Effector memory CD8-positive, alpha-beta T cell (primary cell): ENCODE data around the gene PSD2.

Source experiments
- ATAC-seq: fragments of 150-1000 bp; cut with Tn5 transposase; replicated peaks from 2 replicates; pipeline ENCODE4 v1.10.0; 2021; ENCODE audit warnings: mild to moderate bottlenecking, moderate library complexity
- DNase-seq, 3 experiments: peaks; one replicate each; pipeline ENCODE4 v3.0.0; 2021
- H3K27ac Mint-ChIP-seq, 2 donors: one replicate each; pipeline ENCODE4 v1.8.0; 2022; ENCODE audit warnings: mild to moderate bottlenecking in 2 of 2, mixed read lengths in 2 of 2, moderate library complexity in 2 of 2
- H3K27me3 Mint-ChIP-seq, 2 donors: one replicate each; pipeline ENCODE4 v1.8.0; 2022; ENCODE audit warnings: mixed read lengths in 2 of 2
- H3K36me3 Mint-ChIP-seq: one replicate; pipeline ENCODE4 v1.8.0; 2022; ENCODE audit warnings: mild to moderate bottlenecking, moderate library complexity, mixed read lengths; ENCODE audit not compliant: insufficient read depth
- H3K4me1 Mint-ChIP-seq, 2 donors: one replicate each; pipeline ENCODE4 v1.8.0; 2022; ENCODE audit warnings: low read depth in 2 of 2, mixed read lengths in 2 of 2
- H3K4me3 Mint-ChIP-seq, 2 donors: one replicate each; pipeline ENCODE4 v1.8.0; 2022; ENCODE audit warnings: mild to moderate bottlenecking in 2 of 2, mixed read lengths in 2 of 2, moderate library complexity in 2 of 2
- H3K9me3 Mint-ChIP-seq, 2 donors: one replicate each; pipeline ENCODE4 v1.8.0; 2022; ENCODE audit warnings: mixed read lengths in 2 of 2
- total RNA-seq, 9 experiments: gene quantifications; one replicate each; lab custom pipeline; 2026; lab: John Stamatoyannopoulos, UW

The PSD2 gene
- total RNA-seq = 0 to 0.67 (median 0.10) reads per million in 9 experiments

GRCh38 chr5:139795074-139796001 is at the start of gene PSD2:
TSS of gene PSD2 (plus strand) at chr5:139795808. CDS start at chr5:139809441, 13,633 bp downstream.
- peaks cover 0 to 3% of the 10 kb centered on the region in 2 donors for H3K4me1 Mint-ChIP-seq
- H3K27ac Mint-ChIP-seq = no peak within 1 kb of the TSS
- peak within 1 kb of the TSS; percentile 51 to 53 for H3K4me3 Mint-ChIP-seq
- ATAC-seq = peak; percentile 44
- no peak for DNase-seq
- H3K27me3 Mint-ChIP-seq = peaks cover 66 to 87% of the 10 kb centered on the region in 2 donors
- H3K9me3 Mint-ChIP-seq = no peaks in the 10 kb centered on the region
- H3K36me3 Mint-ChIP-seq = peaks cover 6% of the 10 kb centered on the region

GRCh38 chr5:139746691-139747582 is 48.7 kb upstream of the PSD2 start:
- H3K4me1 Mint-ChIP-seq = peaks cover 19 to 25% of the 10 kb centered on the region in 2 donors
- H3K27me3 Mint-ChIP-seq = no peaks in the 10 kb centered on the region
- H3K4me3 Mint-ChIP-seq = peak overlapping the region; percentile 86 to 87
- ATAC-seq = peak; percentile 79
- H3K36me3 Mint-ChIP-seq = peaks cover 23% of the 10 kb centered on the region
- peak overlapping the region; percentile 89 to 93 for H3K27ac Mint-ChIP-seq
- H3K9me3 Mint-ChIP-seq = no peaks in the 10 kb centered on the region
- peak; percentile 75 to 82 (median 76) for DNase-seq

- peaks cover 23% of the 10 kb centered on the region for H3K36me3 Mint-ChIP-seq
- DNase-seq (peak; percentile 46 to 51 (median 46)), ATAC-seq (peak; percentile 43)
- H3K9me3 Mint-ChIP-seq = no peaks in the 10 kb centered on the region
- peak overlapping the region; percentile 86 to 87 for H3K4me3 Mint-ChIP-seq
- peaks cover 19 to 25% of the 10 kb centered on the region in 2 donors for H3K4me1 Mint-ChIP-seq
- H3K27ac Mint-ChIP-seq = peak overlapping the region; percentile 89 to 93
- H3K27me3 Mint-ChIP-seq = no peaks in the 10 kb centered on the region
These were observed 47.8 kb upstream of the PSD2 start for GRCh38 chr5:139747583-139748504.

- peak overlapping the region; percentile 86 to 87 for H3K4me3 Mint-ChIP-seq
- H3K27ac Mint-ChIP-seq = peak overlapping the region; percentile 89 to 93
- no peaks in the 10 kb centered on the region for H3K27me3 Mint-ChIP-seq
- DNase-seq (no peak), ATAC-seq (no peak)
- H3K9me3 Mint-ChIP-seq = no peaks in the 10 kb centered on the region
- H3K36me3 Mint-ChIP-seq = peaks cover 23% of the 10 kb centered on the region
- H3K4me1 Mint-ChIP-seq = peaks cover 19 to 25% of the 10 kb centered on the region in 2 donors
These were observed 47.1 kb upstream of the PSD2 start for GRCh38 chr5:139748505-139748826.

GRCh38 chr5:139749242-139749641 is 46.4 kb upstream of the PSD2 start:
- Mint-ChIP-seq H3K27ac (peak overlapping the region in 1 of 2 donors; percentile 32), H3K4me1 (peaks cover 19 to 23% of the 10 kb centered on the region in 2 donors), H3K4me3 (peak overlapping the region; percentile 86 to 87), H3K36me3 (peaks cover 23% of the 10 kb centered on the region), H3K27me3 (no peaks in the 10 kb centered on the region), H3K9me3 (no peaks in the 10 kb centered on the region)
- DNase-seq (no peak), ATAC-seq (no peak)

- no peak for DNase-seq
- peaks cover 23 to 28% of the 10 kb centered on the region in 2 donors for H3K4me1 Mint-ChIP-seq
- no peak overlapping the region for H3K27ac Mint-ChIP-seq
- peaks cover 16% of the 10 kb centered on the region for H3K36me3 Mint-ChIP-seq
- peaks cover 9 to 16% of the 10 kb centered on the region in 2 donors for H3K27me3 Mint-ChIP-seq
- no peak overlapping the region for H3K4me3 Mint-ChIP-seq
- no peaks in the 10 kb centered on the region for H3K9me3 Mint-ChIP-seq
- no peak for ATAC-seq
These were observed 44.4 kb upstream of the PSD2 start for GRCh38 chr5:139751236-139751635.

GRCh38 chr5:139752506-139753473 is 42.8 kb upstream of the PSD2 start:
- H3K4me1 Mint-ChIP-seq = peaks cover 20 to 25% of the 10 kb centered on the region in 2 donors

GRCh38 chr5:139755892-139756671 is 39.5 kb upstream of the PSD2 start:
- no peaks in the 10 kb centered on the region for H3K9me3 Mint-ChIP-seq
- H3K27ac Mint-ChIP-seq = peak overlapping the region in 1 of 2 donors; percentile 15
- H3K27me3 Mint-ChIP-seq = peaks cover 12 to 23% of the 10 kb centered on the region in 2 donors
- DNase-seq (peak in 1 of 3 experiments; percentile 29), ATAC-seq (peak; percentile 79)
- no peaks in the 10 kb centered on the region for H3K36me3 Mint-ChIP-seq
- peaks cover 11 to 17% of the 10 kb centered on the region in 2 donors for H3K4me1 Mint-ChIP-seq
- peak overlapping the region; percentile 51 to 64 for H3K4me3 Mint-ChIP-seq

More at GRCh38 chr5:139752506-139753473, 42.8 kb upstream of the PSD2 start:
- peak overlapping the region in 1 of 2 donors; percentile 5 for H3K27ac Mint-ChIP-seq
- peaks cover 12 to 22% of the 10 kb centered on the region in 2 donors for H3K27me3 Mint-ChIP-seq
- no peak for ATAC-seq
- no peaks in the 10 kb centered on the region for H3K9me3 Mint-ChIP-seq
- no peak overlapping the region for H3K4me3 Mint-ChIP-seq
- DNase-seq = no peak
- H3K36me3 Mint-ChIP-seq = peaks cover 4% of the 10 kb centered on the region

GRCh38 chr5:139756971-139757370 is 38.6 kb upstream of the PSD2 start:
- H3K9me3 Mint-ChIP-seq = no peaks in the 10 kb centered on the region
- H3K4me1 Mint-ChIP-seq = peaks cover 12 to 17% of the 10 kb centered on the region in 2 donors
- H3K4me3 Mint-ChIP-seq = no peak overlapping the region
- no peak overlapping the region for H3K27ac Mint-ChIP-seq
- peaks cover 12 to 32% of the 10 kb centered on the region in 2 donors for H3K27me3 Mint-ChIP-seq
- ATAC-seq (no peak), DNase-seq (no peak)
- no peaks in the 10 kb centered on the region for H3K36me3 Mint-ChIP-seq

GRCh38 chr5:139757727-139758509 is 37.7 kb upstream of the PSD2 start:
- DNase-seq (no peak), ATAC-seq (no peak)
- no peak overlapping the region for H3K27ac Mint-ChIP-seq
- H3K27me3 Mint-ChIP-seq = peaks cover 12 to 38% of the 10 kb centered on the region in 2 donors
- H3K4me3 Mint-ChIP-seq = no peak overlapping the region
- no peaks in the 10 kb centered on the region for H3K9me3 Mint-ChIP-seq
- H3K36me3 Mint-ChIP-seq = no peaks in the 10 kb centered on the region
- H3K4me1 Mint-ChIP-seq = peaks cover 12 to 17% of the 10 kb centered on the region in 2 donors
